Measurements from ENCODE around the gene RPL29.

The RPL29 gene

DNA sequence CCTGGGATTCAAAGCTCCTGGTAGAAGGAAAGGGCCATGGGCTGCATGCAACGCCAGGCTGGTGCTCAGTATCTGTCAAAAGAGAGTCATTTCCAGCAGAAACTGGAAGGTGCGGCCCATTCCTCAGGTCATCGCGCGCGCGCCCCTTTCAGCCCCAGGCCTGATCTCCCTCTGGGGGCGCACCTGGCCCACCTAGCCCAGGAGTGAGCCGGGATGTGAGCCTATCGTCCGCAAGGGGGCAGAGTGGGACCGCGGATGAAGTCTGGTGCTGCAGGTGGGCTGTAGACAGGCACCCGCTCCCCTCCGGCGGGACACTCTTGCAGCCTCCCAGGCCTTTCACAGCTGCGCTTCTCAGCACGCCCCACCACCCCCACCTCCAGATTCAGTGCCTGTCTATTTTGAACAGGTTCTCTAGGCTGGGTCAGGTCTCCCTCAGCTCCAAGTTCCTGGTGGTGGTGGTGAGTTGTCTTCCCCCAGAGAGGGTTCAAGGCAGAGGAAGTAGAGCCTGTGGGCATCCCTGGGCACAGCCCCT is 5.8 kb upstream of the RPL29 start:
- Histone ChIP-seq H3K4me3 (ENCODE audit: low read length) (no peak overlapping the region), H3K4me1 (ENCODE audit: control insufficient read depth, low read depth, low read length) (peaks cover 7% of the 10 kb centered on the region)
- WGBS (ENCODE audit: extremely low coverage, insufficient coverage, low lambda C conversion rate), result no CpG with 5 or more reads among the region's 18 CpGs

DNA sequence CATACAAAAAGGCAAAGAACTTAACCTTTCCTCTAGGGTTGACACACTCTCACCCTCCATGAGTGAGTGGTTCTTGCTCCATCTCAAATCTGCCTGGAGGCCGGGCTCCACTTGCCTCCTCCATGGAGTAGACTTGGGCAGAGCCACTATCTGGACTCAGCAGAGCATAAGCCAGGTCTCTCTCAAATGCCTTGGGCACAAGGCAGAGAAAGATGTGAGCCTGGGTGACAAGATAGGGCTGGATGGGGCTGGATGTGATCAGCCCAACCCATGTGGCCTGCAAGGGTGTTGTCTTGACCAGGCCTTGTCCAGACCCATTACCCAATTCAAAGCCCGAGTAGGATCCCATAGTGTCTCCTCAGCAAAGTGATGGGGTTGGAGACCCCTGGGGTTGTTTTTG is 4.2 kb upstream of the RPL29 start:
- peaks cover 6% of the 10 kb centered on the region for H3K79me1 ChIP-seq (ENCODE audit: low read length)
- no peak overlapping the region for H3K4ac ChIP-seq (ENCODE audit: low read depth, low read length)
- H3K9ac ChIP-seq (ENCODE audit: low read length), result no peak overlapping the region
- no peak overlapping the region for H4K8ac ChIP-seq (ENCODE audit: low read depth, low read length)
- no peak overlapping the region for H2BK15ac ChIP-seq (replicated peaks; ENCODE audit: low read depth)
- H3K36me3 ChIP-seq (ENCODE audit: control insufficient read depth, insufficient read depth, low read length), result no peaks in the 10 kb centered on the region
- no peak overlapping the region for H3K27ac ChIP-seq (ENCODE audit: low read depth, low read length)
- no peak overlapping the region for H3K4me2 ChIP-seq (ENCODE audit: low read length)
- peaks cover 8% of the 10 kb centered on the region for H3K79me2 ChIP-seq (ENCODE audit: control insufficient read depth, insufficient read depth, low read length)
- H4K5ac ChIP-seq (ENCODE audit: low read length), result no peak overlapping the region
- H3K23ac ChIP-seq (ENCODE audit: low read length), result no peak overlapping the region
- no CpG with 5 or more reads among the region's 2 CpGs for WGBS (ENCODE audit: extremely low coverage, insufficient coverage, low lambda C conversion rate)
- H3K27me3 ChIP-seq (ENCODE audit: insufficient read depth, low read length, poor library complexity), result no peaks in the 10 kb centered on the region
- no peak overlapping the region for H2AK5ac ChIP-seq (ENCODE audit: low read length)
- peaks cover 2% of the 10 kb centered on the region for H3K4me1 ChIP-seq (ENCODE audit: control insufficient read depth, low read depth, low read length)
- H3K18ac ChIP-seq (ENCODE audit: low read length), result no peak overlapping the region
- no peak overlapping the region for H2BK120ac ChIP-seq (ENCODE audit: low read depth, low read length)
- no peak overlapping the region for H3K56ac ChIP-seq (ENCODE audit: low read length)
- no peak overlapping the region for H2BK5ac ChIP-seq (ENCODE audit: low read length)
- H3K4me3 ChIP-seq (ENCODE audit: low read length), result no peak overlapping the region
- DNase-seq, result no peak

More for the DNA sequence above, 5.8 kb upstream of the RPL29 start:
- H3K27ac ChIP-seq (ENCODE audit: low read depth, low read length), result no peak overlapping the region
- H2BK120ac ChIP-seq (ENCODE audit: low read depth, low read length), result no peak overlapping the region
- H3K79me2 ChIP-seq (ENCODE audit: control insufficient read depth, insufficient read depth, low read length), result no peaks in the 10 kb centered on the region
- H3K4me2 ChIP-seq (ENCODE audit: low read length), result no peak overlapping the region
- no peak overlapping the region for H2BK5ac ChIP-seq (ENCODE audit: low read length)
- H3K9ac ChIP-seq (ENCODE audit: low read length), result no peak overlapping the region
- peak overlapping the region; percentile 37 for H3K56ac ChIP-seq (ENCODE audit: low read length)
- H3K79me1 ChIP-seq (ENCODE audit: low read length), result no peaks in the 10 kb centered on the region
- H3K36me3 ChIP-seq (ENCODE audit: control insufficient read depth, insufficient read depth, low read length), result no peaks in the 10 kb centered on the region
- H3K4ac ChIP-seq (ENCODE audit: low read depth, low read length), result no peak overlapping the region
- H4K5ac ChIP-seq (ENCODE audit: low read length), result no peak overlapping the region
- H4K8ac ChIP-seq (ENCODE audit: low read depth, low read length), result no peak overlapping the region
- H3K27me3 ChIP-seq (ENCODE audit: insufficient read depth, low read length, poor library complexity), result no peaks in the 10 kb centered on the region
- H2AK5ac ChIP-seq (ENCODE audit: low read length), result no peak overlapping the region
- H3K18ac ChIP-seq (ENCODE audit: low read length), result no peak overlapping the region
- H3K23ac ChIP-seq (ENCODE audit: low read length), result no peak overlapping the region
- peak; percentile 94 for DNase-seq
- H2BK15ac ChIP-seq (replicated peaks; ENCODE audit: low read depth), result no peak overlapping the region

GRCh38 chr3:51998774-51999173 is 3.1 kb upstream of the RPL29 start:
- no peak overlapping the region for H2AK5ac ChIP-seq (ENCODE audit: low read length)
- H3K18ac ChIP-seq (ENCODE audit: low read length), result no peak overlapping the region
- no peak for DNase-seq
- peaks cover 10% of the 10 kb centered on the region for H3K4me1 ChIP-seq (ENCODE audit: control insufficient read depth, low read depth, low read length)
- H2BK15ac ChIP-seq (replicated peaks; ENCODE audit: low read depth), result no peak overlapping the region
- no peak overlapping the region for H4K5ac ChIP-seq (ENCODE audit: low read length)
- no peak overlapping the region for H3K4ac ChIP-seq (ENCODE audit: low read depth, low read length)
- H3K23ac ChIP-seq (ENCODE audit: low read length), result no peak overlapping the region
- H3K27ac ChIP-seq (ENCODE audit: low read depth, low read length), result no peak overlapping the region
- peaks cover 9% of the 10 kb centered on the region for H3K36me3 ChIP-seq (ENCODE audit: control insufficient read depth, insufficient read depth, low read length)
- no peak overlapping the region for H3K4me2 ChIP-seq (ENCODE audit: low read length)
- no CpG with 5 or more reads among the region's 7 CpGs for WGBS (ENCODE audit: extremely low coverage, insufficient coverage, low lambda C conversion rate)
- no peak overlapping the region for H3K4me3 ChIP-seq (ENCODE audit: low read length)
- H3K79me1 ChIP-seq (ENCODE audit: low read length), result peaks cover 14% of the 10 kb centered on the region
- H2BK5ac ChIP-seq (ENCODE audit: low read length), result no peak overlapping the region
- H3K9ac ChIP-seq (ENCODE audit: low read length), result no peak overlapping the region
- H4K8ac ChIP-seq (ENCODE audit: low read depth, low read length), result no peak overlapping the region
- H3K27me3 ChIP-seq (ENCODE audit: insufficient read depth, low read length, poor library complexity), result no peaks in the 10 kb centered on the region
- H3K79me2 ChIP-seq (ENCODE audit: control insufficient read depth, insufficient read depth, low read length), result peaks cover 18% of the 10 kb centered on the region
- H3K56ac ChIP-seq (ENCODE audit: low read length), result no peak overlapping the region
- H2BK120ac ChIP-seq (ENCODE audit: low read depth, low read length), result no peak overlapping the region

- Histone ChIP-seq H4K5ac (ENCODE audit: low read length) (no peak overlapping the region), H3K23ac (ENCODE audit: low read length) (no peak overlapping the region), H3K4me1 (ENCODE audit: control insufficient read depth, low read depth, low read length) (peaks cover 10% of the 10 kb centered on the region), H3K4me3 (ENCODE audit: low read length) (no peak overlapping the region), H2BK5ac (ENCODE audit: low read length) (no peak overlapping the region), H3K27me3 (ENCODE audit: insufficient read depth, low read length, poor library complexity) (no peaks in the 10 kb centered on the region), H3K79me1 (ENCODE audit: low read length) (peaks cover 14% of the 10 kb centered on the region), H3K18ac (ENCODE audit: low read length) (no peak overlapping the region), H2BK15ac (replicated peaks; ENCODE audit: low read depth) (no peak overlapping the region), H3K9ac (ENCODE audit: low read length) (no peak overlapping the region), H3K36me3 (ENCODE audit: control insufficient read depth, insufficient read depth, low read length) (peaks cover 11% of the 10 kb centered on the region), H3K4me2 (ENCODE audit: low read length) (no peak overlapping the region), H3K79me2 (ENCODE audit: control insufficient read depth, insufficient read depth, low read length) (peaks cover 19% of the 10 kb centered on the region), H2BK120ac (ENCODE audit: low read depth, low read length) (no peak overlapping the region), H3K4ac (ENCODE audit: low read depth, low read length) (no peak overlapping the region), H2AK5ac (ENCODE audit: low read length) (no peak overlapping the region), H3K56ac (ENCODE audit: low read length) (no peak overlapping the region), H4K8ac (ENCODE audit: low read depth, low read length) (no peak overlapping the region), H3K27ac (ENCODE audit: low read depth, low read length) (peak overlapping the region; percentile 45)
- WGBS (ENCODE audit: extremely low coverage, insufficient coverage, low lambda C conversion rate), result no CpG with 5 or more reads among the region's 7 CpGs
- peak; percentile 89 for DNase-seq
These were observed 2.4 kb upstream of the RPL29 start for GRCh38 chr3:51997935-51998596.

GRCh38 chr3:51997172-51997571 is 1.5 kb upstream of the RPL29 start:
- no peak for DNase-seq
- Histone ChIP-seq H3K79me1 (ENCODE audit: low read length) (peaks cover 17% of the 10 kb centered on the region), H3K4me1 (ENCODE audit: control insufficient read depth, low read depth, low read length) (peaks cover 12% of the 10 kb centered on the region), H3K27me3 (ENCODE audit: insufficient read depth, low read length, poor library complexity) (no peaks in the 10 kb centered on the region), H2BK120ac (ENCODE audit: low read depth, low read length) (no peak overlapping the region), H3K27ac (ENCODE audit: low read depth, low read length) (no peak overlapping the region), H3K36me3 (ENCODE audit: control insufficient read depth, insufficient read depth, low read length) (peaks cover 17% of the 10 kb centered on the region), H3K4ac (ENCODE audit: low read depth, low read length) (no peak overlapping the region), H3K56ac (ENCODE audit: low read length) (no peak overlapping the region), H3K4me3 (ENCODE audit: low read length) (no peak overlapping the region), H2BK5ac (ENCODE audit: low read length) (no peak overlapping the region), H3K9ac (ENCODE audit: low read length) (no peak overlapping the region), H4K8ac (ENCODE audit: low read depth, low read length) (no peak overlapping the region), H4K5ac (ENCODE audit: low read length) (no peak overlapping the region), H3K79me2 (ENCODE audit: control insufficient read depth, insufficient read depth, low read length) (peaks cover 19% of the 10 kb centered on the region), H2BK15ac (replicated peaks; ENCODE audit: low read depth) (no peak overlapping the region), H2AK5ac (ENCODE audit: low read length) (no peak overlapping the region), H3K23ac (ENCODE audit: low read length) (no peak overlapping the region), H3K18ac (ENCODE audit: low read length) (no peak overlapping the region), H3K4me2 (ENCODE audit: low read length) (no peak overlapping the region)
- no CpG with 5 or more reads among the region's 2 CpGs for WGBS (ENCODE audit: extremely low coverage, insufficient coverage, low lambda C conversion rate)

DNA sequence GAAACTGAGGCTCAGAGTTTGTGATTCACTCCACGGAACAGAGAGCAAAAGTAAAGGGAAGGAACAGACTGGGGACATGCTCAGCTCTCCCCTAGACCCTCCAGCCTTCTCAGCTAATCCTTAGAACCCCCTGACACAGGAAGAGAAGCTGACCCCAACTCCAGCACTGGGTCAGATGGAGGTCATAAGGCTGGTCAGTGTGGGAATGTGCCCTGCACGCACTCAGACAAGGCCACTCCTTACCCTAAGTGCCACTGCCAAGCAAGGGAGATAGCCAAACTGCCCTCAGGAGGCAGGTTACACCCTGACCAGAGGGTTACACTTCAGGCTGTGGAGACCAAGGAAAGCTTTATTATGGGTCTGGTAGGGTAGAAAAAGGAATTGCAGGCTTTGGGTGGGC is 1.2 kb downstream of the RPL29 start:
- H3K36me3 ChIP-seq (ENCODE audit: control insufficient read depth, insufficient read depth, low read length), result peaks cover 20% of the 10 kb centered on the region
- peak overlapping the region; percentile 48 for H2AK5ac ChIP-seq (ENCODE audit: low read length)
- no peak overlapping the region for H3K4ac ChIP-seq (ENCODE audit: low read depth, low read length)
- H3K4me2 ChIP-seq (ENCODE audit: low read length), result peak overlapping the region; percentile 87
- no peak for DNase-seq
- H3K4me3 ChIP-seq (ENCODE audit: low read length), result peak overlapping the region; percentile 99
- H3K27ac ChIP-seq (ENCODE audit: low read depth, low read length), result no peak overlapping the region
- WGBS (ENCODE audit: extremely low coverage, insufficient coverage, low lambda C conversion rate), result no CpG with 5 or more reads among the region's 2 CpGs
- H3K79me1 ChIP-seq (ENCODE audit: low read length), result peaks cover 18% of the 10 kb centered on the region
- no peak overlapping the region for H2BK5ac ChIP-seq (ENCODE audit: low read length)
- peak overlapping the region; percentile 99 for H3K9ac ChIP-seq (ENCODE audit: low read length)
- no peak overlapping the region for H4K8ac ChIP-seq (ENCODE audit: low read depth, low read length)
- H2BK15ac ChIP-seq (replicated peaks; ENCODE audit: low read depth), result no peak overlapping the region
- no peaks in the 10 kb centered on the region for H3K27me3 ChIP-seq (ENCODE audit: insufficient read depth, low read length, poor library complexity)
- no peak overlapping the region for H3K18ac ChIP-seq (ENCODE audit: low read length)
- peaks cover 19% of the 10 kb centered on the region for H3K79me2 ChIP-seq (ENCODE audit: control insufficient read depth, insufficient read depth, low read length)
- H3K56ac ChIP-seq (ENCODE audit: low read length), result peak overlapping the region; percentile 98
- no peak overlapping the region for H3K23ac ChIP-seq (ENCODE audit: low read length)
- H3K4me1 ChIP-seq (ENCODE audit: control insufficient read depth, low read depth, low read length), result peaks cover 12% of the 10 kb centered on the region
- H2BK120ac ChIP-seq (ENCODE audit: low read depth, low read length), result no peak overlapping the region
- H4K5ac ChIP-seq (ENCODE audit: low read length), result no peak overlapping the region
